WI38 (cell line): ENCODE results near the gene HBS1L.

ENCODE experiments used
- H3K4me3 ChIP-seq: 2 replicates; pipeline ENCODE4 v1.5.1; 2011; ENCODE audit warnings: low read depth, mild to moderate bottlenecking, control low read depth, low read length
- CTCF ChIP-seq: IDR thresholded peaks from 2 replicates; pipeline ENCODE4 v1.5.1; 2012; ENCODE audit warnings: low read depth, mild to moderate bottlenecking, control low read depth, low read length

HBS1L gene

GRCh38 chr6:134951494-134952263 lies 102.9 kb downstream of the HBS1L start:
- TF ChIP-seq CTCF, result no peak
- H3K4me3 ChIP-seq, result no peak overlapping the region

GRCh38 chr6:134950482-134950881 lies 104.1 kb downstream of the HBS1L start:
- no peak for TF ChIP-seq CTCF
- H3K4me3 ChIP-seq, result no peak overlapping the region

- no peak for TF ChIP-seq CTCF
- H3K4me3 ChIP-seq, result no peak within 1 kb of the TSS
Measured at GRCh38 chr6:134949927-134950326, 104.7 kb downstream of the HBS1L start, which contains the start of gene ALDH8A1. TSS of gene ALDH8A1 (minus strand) at chr6:134950101. CDS start at chr6:134950053, 48 bp downstream.

GRCh38 chr6:134948691-134949090 lies 105.9 kb downstream of the HBS1L start:
- H3K4me3 ChIP-seq, result no peak overlapping the region
- TF ChIP-seq CTCF, result no peak

- H3K4me3 ChIP-seq, result no peak overlapping the region
- no peak for TF ChIP-seq CTCF
Measured at GRCh38 chr6:134948142-134948541, 106.5 kb downstream of the HBS1L start.

GRCh38 chr6:134945045-134945444 lies 109.6 kb downstream of the HBS1L start:
- TF ChIP-seq CTCF, result no peak
- H3K4me3 ChIP-seq, result no peak overlapping the region

GRCh38 chr6:134943522-134944111 lies 111.0 kb downstream of the HBS1L start:
- TF ChIP-seq CTCF, result no peak
- H3K4me3 ChIP-seq, result no peak overlapping the region
